ENCODE measurements around the gene ARSD. TPM values are rescaled to one million over a fixed set of nuclear protein-coding genes. Genes with fewer than 3 reads are reported as not detected.

ARSD gene
- total and polyA plus RNA-seq, 2 of the 13 experiments (the other 11 are each of a cell fraction or from before 2014, with no cell fraction given) = 4.8 to 6.8 TPM

DNA sequence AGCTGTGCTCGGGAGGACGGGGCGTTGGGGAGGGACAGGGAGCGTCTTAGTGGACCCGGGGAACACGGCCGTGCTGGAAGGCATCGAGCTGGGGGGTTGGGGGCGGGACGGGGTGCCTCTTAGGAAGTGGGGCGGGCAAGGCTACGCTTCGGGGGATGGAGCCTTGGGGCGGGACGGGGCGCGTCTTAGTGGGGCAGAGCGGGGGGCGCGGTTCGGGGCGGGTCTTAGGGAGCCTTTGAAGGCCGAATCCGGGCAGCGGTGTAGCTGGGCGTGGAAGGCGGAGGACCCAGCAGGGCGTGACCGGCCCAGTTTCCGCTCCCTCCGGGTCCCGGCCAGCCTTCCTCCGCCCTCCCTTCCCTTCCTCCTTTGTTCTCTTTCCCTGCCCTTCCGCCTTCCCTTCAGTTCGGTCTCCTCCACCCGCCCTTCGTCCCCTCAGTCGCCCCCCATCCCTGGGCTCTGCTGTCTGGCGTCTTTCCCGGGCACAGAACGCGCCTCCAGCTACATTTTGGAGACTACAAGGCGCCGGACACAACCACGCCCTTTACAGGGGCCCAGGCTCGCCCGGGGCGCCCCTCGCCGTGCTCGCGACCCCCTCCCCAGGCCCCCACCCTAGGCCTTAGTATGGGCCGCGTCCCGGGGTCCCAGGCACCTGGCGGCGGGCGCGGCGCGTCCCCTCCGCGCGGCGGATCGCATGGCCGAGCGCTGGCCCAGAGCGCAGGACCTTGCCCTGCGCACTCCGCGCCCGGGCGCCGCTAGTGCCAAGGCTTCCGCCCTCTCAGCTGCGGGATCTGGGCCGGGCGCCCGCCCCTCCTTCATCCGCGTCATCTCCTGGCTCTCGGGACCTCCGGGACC, at the start of gene ARSD (continued):
- TF ChIP-seq, protein P1, sequence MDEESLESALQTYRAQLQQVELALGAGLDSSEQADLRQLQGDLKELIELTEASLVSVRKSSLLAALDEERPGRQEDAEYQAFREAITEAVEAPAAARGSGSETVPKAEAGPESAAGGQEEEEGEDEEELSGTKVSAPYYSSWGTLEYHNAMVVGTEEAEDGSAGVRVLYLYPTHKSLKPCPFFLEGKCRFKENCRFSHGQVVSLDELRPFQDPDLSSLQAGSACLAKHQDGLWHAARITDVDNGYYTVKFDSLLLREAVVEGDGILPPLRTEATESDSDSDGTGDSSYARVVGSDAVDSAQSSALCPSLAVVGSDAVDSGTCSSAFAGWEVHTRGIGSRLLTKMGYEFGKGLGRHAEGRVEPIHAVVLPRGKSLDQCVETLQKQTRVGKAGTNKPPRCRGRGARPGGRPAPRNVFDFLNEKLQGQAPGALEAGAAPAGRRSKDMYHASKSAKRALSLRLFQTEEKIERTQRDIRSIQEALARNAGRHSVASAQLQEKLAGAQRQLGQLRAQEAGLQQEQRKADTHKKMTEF (CRISPR knock-in tag; IDR thresholded peaks at IDR 0.05) = peak; percentile 45; the same call in 1 of the 2 replicates
- 0 out of 2 replicates have a peak, but pooled peaks have one; percentile 16 for TF ChIP-seq THAP11 (CRISPR knock-in tag; IDR thresholded peaks at IDR 0.05)
- TF ChIP-seq KMT2A (CRISPR knock-in tag; IDR thresholded peaks at IDR 0.05) = peak; percentile 21; the same call in 1 of the 2 replicates
- TF ChIP-seq ZNF670 (CRISPR knock-in tag; IDR thresholded peaks at IDR 0.05; ENCODE audit: borderline replicate concordance) = no peak
- TF ChIP-seq ZFYVE20 (CRISPR knock-in tag; IDR thresholded peaks at IDR 0.05; ENCODE audit: borderline replicate concordance, low read depth) = no peak
- TF ChIP-seq, protein P2, sequence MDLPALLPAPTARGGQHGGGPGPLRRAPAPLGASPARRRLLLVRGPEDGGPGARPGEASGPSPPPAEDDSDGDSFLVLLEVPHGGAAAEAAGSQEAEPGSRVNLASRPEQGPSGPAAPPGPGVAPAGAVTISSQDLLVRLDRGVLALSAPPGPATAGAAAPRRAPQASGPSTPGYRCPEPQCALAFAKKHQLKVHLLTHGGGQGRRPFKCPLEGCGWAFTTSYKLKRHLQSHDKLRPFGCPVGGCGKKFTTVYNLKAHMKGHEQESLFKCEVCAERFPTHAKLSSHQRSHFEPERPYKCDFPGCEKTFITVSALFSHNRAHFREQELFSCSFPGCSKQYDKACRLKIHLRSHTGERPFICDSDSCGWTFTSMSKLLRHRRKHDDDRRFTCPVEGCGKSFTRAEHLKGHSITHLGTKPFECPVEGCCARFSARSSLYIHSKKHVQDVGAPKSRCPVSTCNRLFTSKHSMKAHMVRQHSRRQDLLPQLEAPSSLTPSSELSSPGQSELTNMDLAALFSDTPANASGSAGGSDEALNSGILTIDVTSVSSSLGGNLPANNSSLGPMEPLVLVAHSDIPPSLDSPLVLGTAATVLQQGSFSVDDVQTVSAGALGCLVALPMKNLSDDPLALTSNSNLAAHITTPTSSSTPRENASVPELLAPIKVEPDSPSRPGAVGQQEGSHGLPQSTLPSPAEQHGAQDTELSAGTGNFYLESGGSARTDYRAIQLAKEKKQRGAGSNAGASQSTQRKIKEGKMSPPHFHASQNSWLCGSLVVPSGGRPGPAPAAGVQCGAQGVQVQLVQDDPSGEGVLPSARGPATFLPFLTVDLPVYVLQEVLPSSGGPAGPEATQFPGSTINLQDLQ (CRISPR knock-in tag; IDR thresholded peaks at IDR 0.05) = no peak
- no peak for TF ChIP-seq ZNF547 (CRISPR knock-in tag; IDR thresholded peaks at IDR 0.05)
- no peak for TF ChIP-seq ZNF431 (CRISPR knock-in tag; IDR thresholded peaks at IDR 0.05; ENCODE audit: borderline replicate concordance, low read depth)
- TF ChIP-seq FLYWCH1 (CRISPR knock-in tag; IDR thresholded peaks at IDR 0.05) = no peak
- TF ChIP-seq, protein P3, sequence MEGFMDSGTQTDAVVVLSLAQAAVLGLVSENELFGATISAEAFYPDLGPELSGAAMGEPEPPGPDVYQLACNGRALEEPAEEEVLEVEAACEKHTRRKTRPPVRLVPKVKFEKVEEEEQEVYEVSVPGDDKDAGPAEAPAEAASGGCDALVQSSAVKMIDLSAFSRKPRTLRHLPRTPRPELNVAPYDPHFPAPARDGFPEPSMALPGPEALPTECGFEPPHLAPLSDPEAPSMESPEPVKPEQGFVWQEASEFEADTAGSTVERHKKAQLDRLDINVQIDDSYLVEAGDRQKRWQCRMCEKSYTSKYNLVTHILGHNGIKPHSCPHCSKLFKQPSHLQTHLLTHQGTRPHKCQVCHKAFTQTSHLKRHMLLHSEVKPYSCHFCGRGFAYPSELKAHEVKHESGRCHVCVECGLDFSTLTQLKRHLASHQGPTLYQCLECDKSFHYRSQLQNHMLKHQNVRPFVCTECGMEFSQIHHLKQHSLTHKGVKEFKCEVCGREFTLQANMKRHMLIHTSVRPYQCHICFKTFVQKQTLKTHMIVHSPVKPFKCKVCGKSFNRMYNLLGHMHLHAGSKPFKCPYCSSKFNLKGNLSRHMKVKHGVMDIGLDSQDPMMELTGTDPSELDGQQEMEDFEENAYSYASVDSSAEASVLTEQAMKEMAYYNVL (CRISPR knock-in tag; IDR thresholded peaks at IDR 0.05; ENCODE audit: borderline replicate concordance) = peak; percentile 51; the same call in 1 of the 2 replicates
- TF ChIP-seq PAX8 (CRISPR knock-in tag; IDR thresholded peaks at IDR 0.05; ENCODE audit: borderline replicate concordance) = no peak
- no peak; the same call in 1 of the 2 replicates for TF ChIP-seq ZNF772 (CRISPR knock-in tag; IDR thresholded peaks at IDR 0.05)
- TF ChIP-seq, protein P4, sequence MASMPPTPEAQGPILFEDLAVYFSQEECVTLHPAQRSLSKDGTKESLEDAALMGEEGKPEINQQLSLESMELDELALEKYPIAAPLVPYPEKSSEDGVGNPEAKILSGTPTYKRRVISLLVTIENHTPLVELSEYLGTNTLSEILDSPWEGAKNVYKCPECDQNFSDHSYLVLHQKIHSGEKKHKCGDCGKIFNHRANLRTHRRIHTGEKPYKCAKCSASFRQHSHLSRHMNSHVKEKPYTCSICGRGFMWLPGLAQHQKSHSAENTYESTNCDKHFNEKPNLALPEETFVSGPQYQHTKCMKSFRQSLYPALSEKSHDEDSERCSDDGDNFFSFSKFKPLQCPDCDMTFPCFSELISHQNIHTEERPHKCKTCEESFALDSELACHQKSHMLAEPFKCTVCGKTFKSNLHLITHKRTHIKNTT (CRISPR knock-in tag; IDR thresholded peaks at IDR 0.05) = no peak
- TF ChIP-seq, protein P5, sequence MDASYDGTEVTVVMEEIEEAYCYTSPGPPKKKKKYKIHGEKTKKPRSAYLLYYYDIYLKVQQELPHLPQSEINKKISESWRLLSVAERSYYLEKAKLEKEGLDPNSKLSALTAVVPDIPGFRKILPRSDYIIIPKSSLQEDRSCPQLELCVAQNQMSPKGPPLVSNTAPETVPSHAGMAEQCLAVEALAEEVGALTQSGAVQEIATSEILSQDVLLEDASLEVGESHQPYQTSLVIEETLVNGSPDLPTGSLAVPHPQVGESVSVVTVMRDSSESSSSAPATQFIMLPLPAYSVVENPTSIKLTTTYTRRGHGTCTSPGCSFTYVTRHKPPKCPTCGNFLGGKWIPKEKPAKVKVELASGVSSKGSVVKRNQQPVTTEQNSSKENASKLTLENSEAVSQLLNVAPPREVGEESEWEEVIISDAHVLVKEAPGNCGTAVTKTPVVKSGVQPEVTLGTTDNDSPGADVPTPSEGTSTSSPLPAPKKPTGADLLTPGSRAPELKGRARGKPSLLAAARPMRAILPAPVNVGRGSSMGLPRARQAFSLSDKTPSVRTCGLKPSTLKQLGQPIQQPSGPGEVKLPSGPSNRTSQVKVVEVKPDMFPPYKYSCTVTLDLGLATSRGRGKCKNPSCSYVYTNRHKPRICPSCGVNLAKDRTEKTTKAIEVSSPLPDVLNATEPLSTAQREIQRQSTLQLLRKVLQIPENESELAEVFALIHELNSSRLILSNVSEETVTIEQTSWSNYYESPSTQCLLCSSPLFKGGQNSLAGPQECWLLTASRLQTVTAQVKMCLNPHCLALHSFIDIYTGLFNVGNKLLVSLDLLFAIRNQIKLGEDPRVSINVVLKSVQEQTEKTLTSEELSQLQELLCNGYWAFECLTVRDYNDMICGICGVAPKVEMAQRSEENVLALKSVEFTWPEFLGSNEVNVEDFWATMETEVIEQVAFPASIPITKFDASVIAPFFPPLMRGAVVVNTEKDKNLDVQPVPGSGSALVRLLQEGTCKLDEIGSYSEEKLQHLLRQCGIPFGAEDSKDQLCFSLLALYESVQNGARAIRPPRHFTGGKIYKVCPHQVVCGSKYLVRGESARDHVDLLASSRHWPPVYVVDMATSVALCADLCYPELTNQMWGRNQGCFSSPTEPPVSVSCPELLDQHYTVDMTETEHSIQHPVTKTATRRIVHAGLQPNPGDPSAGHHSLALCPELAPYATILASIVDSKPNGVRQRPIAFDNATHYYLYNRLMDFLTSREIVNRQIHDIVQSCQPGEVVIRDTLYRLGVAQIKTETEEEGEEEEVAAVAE (CRISPR knock-in tag; IDR thresholded peaks at IDR 0.05; ENCODE audit: borderline replicate concordance) = no peak
- TF ChIP-seq KDM5B (CRISPR knock-in tag; IDR thresholded peaks at IDR 0.05; ENCODE audit: borderline replicate concordance) = peak; percentile 68; the same call in 1 of the 2 replicates
- no peak for TF ChIP-seq ZSCAN22 (CRISPR knock-in tag; IDR thresholded peaks at IDR 0.05)
